Activated CD4-positive, alpha-beta T cell treated with anti-CD3 and anti-CD28 coated beads, Interleukin-2, amount 10 ng/mL, durations not matched to agents 7 days and 5 days (primary cell): ENCODE measurements around the gene ZNHIT2. TPM values are rescaled to one million over a fixed set of nuclear protein-coding genes. Genes with fewer than 3 reads are reported as not detected.

Source experiments
- CTCF ChIA-PET: fragments of 350-600 bp; sonication (Branson Sonifier 250); formaldehyde crosslinking; loops from one replicate; lab custom pipeline; 2021; ENCODE audit warnings: antibody characterized with exemption; lab: Charles Lee
- POLR2A ChIA-PET: fragments of 350-600 bp; sonication (Branson Sonifier 250); formaldehyde crosslinking; loops from one replicate; lab custom pipeline; 2021; ENCODE audit warnings: antibody characterized with exemption; lab: Charles Lee
- DNase-seq: peaks from one replicate; pipeline ENCODE4 v3.0.0-alpha.2; 2020
- H3K27ac Mint-ChIP-seq: one replicate; pipeline ENCODE4 v1.8.0; 2021; ENCODE audit warnings: mild to moderate bottlenecking, moderate library complexity, mixed read lengths
- H3K27me3 Mint-ChIP-seq: one replicate; pipeline ENCODE4 v1.8.0; 2021; ENCODE audit warnings: mixed read lengths
- H3K36me3 Mint-ChIP-seq: one replicate; pipeline ENCODE4 v1.8.0; 2021; ENCODE audit warnings: low read depth, mixed read lengths
- H3K4me1 Mint-ChIP-seq: one replicate; pipeline ENCODE4 v1.8.0; 2021; ENCODE audit warnings: mixed read lengths
- H3K4me3 Mint-ChIP-seq: one replicate; pipeline ENCODE4 v1.8.0; 2021; ENCODE audit warnings: mild to moderate bottlenecking, moderate library complexity, mixed read lengths
- H3K9me3 Mint-ChIP-seq: one replicate; pipeline ENCODE4 v1.8.0; 2021; ENCODE audit warnings: mixed read lengths
- total RNA-seq, 2 experiments: library from RNA; stranded (reverse); gene quantifications; one replicate each; pipeline ENCODE4 v1.2.3, GENCODE V29; 2021

Gene ZNHIT2
- total RNA-seq, 2 experiments from 2014 or later = 8.6 to 9.9 TPM

GRCh38 chr11:65087827-65088226, 29.7 kb downstream of the ZNHIT2 start:
- POLR2A ChIA-PET = no interaction called here
- peaks cover 24% of the 10 kb centered on the region for H3K4me1 Mint-ChIP-seq
- no peak overlapping the region for H3K4me3 Mint-ChIP-seq
- H3K27me3 Mint-ChIP-seq = no peaks in the 10 kb centered on the region
- H3K27ac Mint-ChIP-seq = no peak overlapping the region
- CTCF ChIA-PET = interaction anchor here (1.4 kb wide), 1 partner anchor 61 kb away, joined by 3 read pairs; no protein-coding TSS in a partner anchor
- H3K9me3 Mint-ChIP-seq = no peaks in the 10 kb centered on the region
- DNase-seq = no peak
- peaks cover 25% of the 10 kb centered on the region for H3K36me3 Mint-ChIP-seq

GRCh38 chr11:65087216-65087615, 30.3 kb downstream of the ZNHIT2 start:
- Mint-ChIP-seq H3K36me3 (peaks cover 28% of the 10 kb centered on the region), H3K4me1 (peaks cover 29% of the 10 kb centered on the region), H3K4me3 (no peak overlapping the region), H3K27me3 (no peaks in the 10 kb centered on the region), H3K27ac (no peak overlapping the region), H3K9me3 (no peaks in the 10 kb centered on the region)
- POLR2A ChIA-PET = no interaction called here
- no peak for DNase-seq
- CTCF ChIA-PET = interaction anchor here (2.5 kb wide), 1 partner anchor 24 kb away, joined by 8 read pairs; the partner anchor contains the start of gene TM7SF2

GRCh38 chr11:65086809-65087208, 30.7 kb downstream of the ZNHIT2 start:
- POLR2A ChIA-PET = no interaction called here
- no peak for DNase-seq
- no peaks in the 10 kb centered on the region for H3K9me3 Mint-ChIP-seq
- no peak overlapping the region for H3K4me3 Mint-ChIP-seq
- H3K27ac Mint-ChIP-seq = no peak overlapping the region
- peaks cover 33% of the 10 kb centered on the region for H3K4me1 Mint-ChIP-seq
- CTCF ChIA-PET = interaction anchor here (2.5 kb wide), 1 partner anchor 24 kb away, joined by 8 read pairs; the partner anchor contains the start of gene TM7SF2
- peaks cover 32% of the 10 kb centered on the region for H3K36me3 Mint-ChIP-seq
- no peaks in the 10 kb centered on the region for H3K27me3 Mint-ChIP-seq

- POLR2A ChIA-PET = interaction anchor here (0.6 kb wide), 1 partner anchor 9 kb away, joined by 4 read pairs; no protein-coding TSS in a partner anchor
- peak overlapping the region; percentile 98 for H3K4me3 Mint-ChIP-seq
- CTCF ChIA-PET = interaction anchor here (0.5 to 2.5 kb wide), 6 partner anchors 9 to 71 kb away, joined by 3 to 8 read pairs (median 4); partner anchors contain the start of genes ARL2, FAU, MRPL49 and TM7SF2
- no peaks in the 10 kb centered on the region for H3K27me3 Mint-ChIP-seq
- peak overlapping the region; percentile 99 for H3K27ac Mint-ChIP-seq
- H3K4me1 Mint-ChIP-seq = peaks cover 44% of the 10 kb centered on the region
- no peak for DNase-seq
- H3K36me3 Mint-ChIP-seq = peaks cover 42% of the 10 kb centered on the region
- no peaks in the 10 kb centered on the region for H3K9me3 Mint-ChIP-seq
Measured at GRCh38 chr11:65085446-65085845, 32.1 kb downstream of the ZNHIT2 start.

- Mint-ChIP-seq H3K9me3 (no peaks in the 10 kb centered on the region), H3K4me1 (peaks cover 49% of the 10 kb centered on the region), H3K27ac (peak overlapping the region; percentile 99), H3K27me3 (no peaks in the 10 kb centered on the region), H3K4me3 (peak overlapping the region; percentile 98), H3K36me3 (peaks cover 48% of the 10 kb centered on the region)
- ChIA-PET POLR2A (interaction anchor here (0.6 kb wide), 1 partner anchor 8 kb away, joined by 4 read pairs; no protein-coding TSS in a partner anchor), CTCF (interaction anchor here (0.9 to 2.5 kb wide), 5 partner anchors 10 to 71 kb away, joined by 3 to 8 read pairs (median 4); partner anchors contain the start of genes ARL2, FAU, MRPL49 and TM7SF2)
- no peak for DNase-seq
Measured at GRCh38 chr11:65084598-65085375, 32.7 kb downstream of the ZNHIT2 start.

GRCh38 chr11:65083834-65084597, 33.5 kb downstream of the ZNHIT2 start, which contains the start of the genes CDCA5 and ZFPL1:
Gene CDCA5 (minus strand): TSS chr11:65084040. CDS start chr11:65083978, 62 bp downstream.
Gene ZFPL1 (plus strand): TSS chr11:65084222. CDS start chr11:65084699, 477 bp downstream.
- peaks cover 45% of the 10 kb centered on the region for H3K36me3 Mint-ChIP-seq
- POLR2A ChIA-PET = no interaction called here
- no peaks in the 10 kb centered on the region for H3K27me3 Mint-ChIP-seq

GRCh38 chr11:65083134-65083833, 34.2 kb downstream of the ZNHIT2 start:
- no peaks in the 10 kb centered on the region for H3K9me3 Mint-ChIP-seq
- peaks cover 53% of the 10 kb centered on the region for H3K36me3 Mint-ChIP-seq
- H3K27me3 Mint-ChIP-seq = no peaks in the 10 kb centered on the region
- POLR2A ChIA-PET = interaction anchor here (0.7 kb wide), 1 partner anchor 417 kb away, joined by 3 read pairs; no protein-coding TSS in a partner anchor
- CTCF ChIA-PET = interaction anchor here (0.5 to 5.0 kb wide), 10 partner anchors 11 to 239 kb away, joined by 3 to 24 read pairs (median 4); partner anchors contain the start of genes ARL2, TM7SF2 and ZNHIT2
- H3K4me3 Mint-ChIP-seq = peak overlapping the region; percentile 98
- peaks cover 59% of the 10 kb centered on the region for H3K4me1 Mint-ChIP-seq
- DNase-seq = peak; percentile 17
- H3K27ac Mint-ChIP-seq = peak overlapping the region; percentile 99

More at GRCh38 chr11:65083834-65084597, 33.5 kb downstream of the ZNHIT2 start, which contains the start of the genes CDCA5 and ZFPL1:
- Mint-ChIP-seq H3K4me3 (peak within 1 kb of the TSS; percentile 98), H3K27ac (peak within 1 kb of the TSS; percentile 99), H3K4me1 (peaks cover 51% of the 10 kb centered on the region), H3K9me3 (no peaks in the 10 kb centered on the region)
- CTCF ChIA-PET = interaction anchor here (0.7 to 5.0 kb wide), 6 partner anchors 11 to 69 kb away, joined by 3 to 24 read pairs (median 4); partner anchors contain the start of genes ARL2, TM7SF2 and ZNHIT2
- peak; percentile 97 for DNase-seq

- Mint-ChIP-seq H3K4me1 (peaks cover 58% of the 10 kb centered on the region), H3K4me3 (no peak overlapping the region), H3K27ac (peak overlapping the region; percentile 91), H3K36me3 (peaks cover 62% of the 10 kb centered on the region), H3K27me3 (no peaks in the 10 kb centered on the region), H3K9me3 (no peaks in the 10 kb centered on the region)
- ChIA-PET CTCF (interaction anchor here (0.6 to 5.0 kb wide), 6 partner anchors 15 to 268 kb away, joined by 3 to 24 read pairs (median 4); partner anchors contain the start of genes ARL2, MEN1 and TM7SF2), POLR2A (no interaction called here)
- DNase-seq = no peak
Measured at GRCh38 chr11:65078786-65079342, 38.6 kb downstream of the ZNHIT2 start.

- Mint-ChIP-seq H3K4me1 (peaks cover 52% of the 10 kb centered on the region), H3K36me3 (peaks cover 56% of the 10 kb centered on the region), H3K27ac (peak overlapping the region; percentile 91), H3K4me3 (no peak overlapping the region), H3K27me3 (no peaks in the 10 kb centered on the region), H3K9me3 (no peaks in the 10 kb centered on the region)
- ChIA-PET CTCF (interaction anchor here (1.4 to 1.7 kb wide), 4 partner anchors 16 to 267 kb away, joined by 3 to 5 read pairs (median 4); partner anchors contain the start of genes ARL2 and MEN1), POLR2A (interaction anchor here (0.7 kb wide), 1 partner anchor 23 kb away, joined by 3 read pairs; no protein-coding TSS in a partner anchor)
- peak; percentile 81 for DNase-seq
Measured at GRCh38 chr11:65078151-65078550, 39.4 kb downstream of the ZNHIT2 start.

- no peaks in the 10 kb centered on the region for H3K27me3 Mint-ChIP-seq
- CTCF ChIA-PET = interaction anchor here (1.2 to 2.5 kb wide), 4 partner anchors 18 to 267 kb away, joined by 3 to 6 read pairs (median 4); partner anchors contain the start of gene MEN1
- POLR2A ChIA-PET = no interaction called here
- H3K4me1 Mint-ChIP-seq = peaks cover 45% of the 10 kb centered on the region
- H3K4me3 Mint-ChIP-seq = no peak overlapping the region
- no peak for DNase-seq
- peaks cover 50% of the 10 kb centered on the region for H3K36me3 Mint-ChIP-seq
- H3K27ac Mint-ChIP-seq = peak overlapping the region; percentile 50
- no peaks in the 10 kb centered on the region for H3K9me3 Mint-ChIP-seq
Measured at GRCh38 chr11:65077451-65077850, 40.0 kb downstream of the ZNHIT2 start.

- DNase-seq = no peak
- Mint-ChIP-seq H3K27ac (no peak overlapping the region), H3K4me3 (no peak overlapping the region), H3K4me1 (peaks cover 9% of the 10 kb centered on the region), H3K9me3 (no peaks in the 10 kb centered on the region), H3K36me3 (peaks cover 12% of the 10 kb centered on the region), H3K27me3 (no peaks in the 10 kb centered on the region)
- CTCF ChIA-PET = interaction anchor here (0.6 to 1.6 kb wide), 6 partner anchors 9 to 255 kb away, joined by 3 to 4 read pairs (median 3); partner anchors contain the start of gene ZNHIT2
- POLR2A ChIA-PET = no interaction called here
Measured at GRCh38 chr11:65072631-65072966, 44.9 kb downstream of the ZNHIT2 start.
